ENCODE results near the gene TOR4A. TPM values are rescaled to one million over a fixed set of nuclear protein-coding genes. Genes with fewer than 3 reads are reported as not detected.
A peak's percentile ranks its signal among the peaks of the same experiment; 100 is the strongest.

Gene TOR4A
- total and polyA plus RNA-seq, 9 of the 15 experiments (the other 6 are each of a cell fraction or from before 2014, with no cell fraction given) = 3.9 to 49.2 (median 8.8) TPM

DNA sequence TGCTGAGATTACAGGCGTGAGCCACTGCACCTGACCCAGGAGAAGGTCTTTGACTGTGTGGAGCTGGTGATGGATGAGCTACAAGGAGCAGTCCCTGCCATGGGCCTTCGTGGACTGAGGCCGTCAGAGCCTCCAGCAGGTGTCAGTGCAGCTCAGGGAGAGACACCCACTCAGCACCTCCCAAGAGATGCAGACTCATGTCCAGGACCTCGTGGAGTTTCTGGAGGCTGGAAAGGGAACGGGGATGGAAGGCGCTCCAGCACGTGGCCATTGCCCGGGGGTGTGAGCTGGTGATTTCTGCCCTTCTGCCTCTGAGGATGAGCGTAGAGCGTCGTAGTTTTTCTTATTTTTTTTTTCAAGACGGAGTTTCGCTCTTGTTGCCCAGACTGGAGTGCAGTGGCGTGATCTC lies 9.5 kb downstream of the TOR4A start (continued):
- TF ChIP-seq, protein P1, sequence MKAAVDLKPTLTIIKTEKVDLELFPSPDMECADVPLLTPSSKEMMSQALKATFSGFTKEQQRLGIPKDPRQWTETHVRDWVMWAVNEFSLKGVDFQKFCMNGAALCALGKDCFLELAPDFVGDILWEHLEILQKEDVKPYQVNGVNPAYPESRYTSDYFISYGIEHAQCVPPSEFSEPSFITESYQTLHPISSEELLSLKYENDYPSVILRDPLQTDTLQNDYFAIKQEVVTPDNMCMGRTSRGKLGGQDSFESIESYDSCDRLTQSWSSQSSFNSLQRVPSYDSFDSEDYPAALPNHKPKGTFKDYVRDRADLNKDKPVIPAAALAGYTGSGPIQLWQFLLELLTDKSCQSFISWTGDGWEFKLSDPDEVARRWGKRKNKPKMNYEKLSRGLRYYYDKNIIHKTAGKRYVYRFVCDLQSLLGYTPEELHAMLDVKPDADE (conservative IDR thresholded peaks at IDR 0.05; ENCODE audit: control insufficient read depth, low read depth, low read length) = 0 out of 2 replicates have a peak, but pooled peaks have one; percentile 37
- 0 out of 2 replicates have a peak, but pooled peaks have one; percentile 7 for TF ChIP-seq KLF16 (IDR thresholded peaks at IDR 0.05)
- no peak for TF ChIP-seq SRSF1 (IDR thresholded peaks at IDR 0.05; ENCODE audit: low read depth, low read length)
- TF ChIP-seq CHD1 (IDR thresholded peaks at IDR 0.05; ENCODE audit: low read length) = no peak
- peak in 1 of 2 experiments; percentile 19; a peak in 1 of 4 replicates for TF ChIP-seq KDM1A (IDR thresholded peaks at IDR 0.05)
- TF ChIP-seq, protein P2, sequence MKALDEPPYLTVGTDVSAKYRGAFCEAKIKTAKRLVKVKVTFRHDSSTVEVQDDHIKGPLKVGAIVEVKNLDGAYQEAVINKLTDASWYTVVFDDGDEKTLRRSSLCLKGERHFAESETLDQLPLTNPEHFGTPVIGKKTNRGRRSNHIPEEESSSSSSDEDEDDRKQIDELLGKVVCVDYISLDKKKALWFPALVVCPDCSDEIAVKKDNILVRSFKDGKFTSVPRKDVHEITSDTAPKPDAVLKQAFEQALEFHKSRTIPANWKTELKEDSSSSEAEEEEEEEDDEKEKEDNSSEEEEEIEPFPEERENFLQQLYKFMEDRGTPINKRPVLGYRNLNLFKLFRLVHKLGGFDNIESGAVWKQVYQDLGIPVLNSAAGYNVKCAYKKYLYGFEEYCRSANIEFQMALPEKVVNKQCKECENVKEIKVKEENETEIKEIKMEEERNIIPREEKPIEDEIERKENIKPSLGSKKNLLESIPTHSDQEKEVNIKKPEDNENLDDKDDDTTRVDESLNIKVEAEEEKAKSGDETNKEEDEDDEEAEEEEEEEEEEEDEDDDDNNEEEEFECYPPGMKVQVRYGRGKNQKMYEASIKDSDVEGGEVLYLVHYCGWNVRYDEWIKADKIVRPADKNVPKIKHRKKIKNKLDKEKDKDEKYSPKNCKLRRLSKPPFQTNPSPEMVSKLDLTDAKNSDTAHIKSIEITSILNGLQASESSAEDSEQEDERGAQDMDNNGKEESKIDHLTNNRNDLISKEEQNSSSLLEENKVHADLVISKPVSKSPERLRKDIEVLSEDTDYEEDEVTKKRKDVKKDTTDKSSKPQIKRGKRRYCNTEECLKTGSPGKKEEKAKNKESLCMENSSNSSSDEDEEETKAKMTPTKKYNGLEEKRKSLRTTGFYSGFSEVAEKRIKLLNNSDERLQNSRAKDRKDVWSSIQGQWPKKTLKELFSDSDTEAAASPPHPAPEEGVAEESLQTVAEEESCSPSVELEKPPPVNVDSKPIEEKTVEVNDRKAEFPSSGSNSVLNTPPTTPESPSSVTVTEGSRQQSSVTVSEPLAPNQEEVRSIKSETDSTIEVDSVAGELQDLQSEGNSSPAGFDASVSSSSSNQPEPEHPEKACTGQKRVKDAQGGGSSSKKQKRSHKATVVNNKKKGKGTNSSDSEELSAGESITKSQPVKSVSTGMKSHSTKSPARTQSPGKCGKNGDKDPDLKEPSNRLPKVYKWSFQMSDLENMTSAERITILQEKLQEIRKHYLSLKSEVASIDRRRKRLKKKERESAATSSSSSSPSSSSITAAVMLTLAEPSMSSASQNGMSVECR (CRISPR knock-in tag; IDR thresholded peaks at IDR 0.05) = no peak
- no peak for TF ChIP-seq BRD4 (IDR thresholded peaks at IDR 0.05)
- no peak for TF ChIP-seq CXXC5 (CRISPR knock-in tag; IDR thresholded peaks at IDR 0.05)
- TF ChIP-seq CREB1 (IDR thresholded peaks at IDR 0.05) = no peak
- TF ChIP-seq CREB1 (CRISPR knock-in tag; IDR thresholded peaks at IDR 0.05) = peak; percentile 58; the same call in 1 of the 2 replicates
- peak; percentile 88 for TF ChIP-seq CTBP1 (IDR thresholded peaks at IDR 0.05; ENCODE audit: borderline replicate concordance)
- TF ChIP-seq RB1 (IDR thresholded peaks at IDR 0.05; ENCODE audit: low read depth) = 0 out of 2 replicates have a peak, but pooled peaks have one; percentile 55
- peak; percentile 98 for TF ChIP-seq L3MBTL2 (IDR thresholded peaks at IDR 0.05)
- TF ChIP-seq NBN (IDR thresholded peaks at IDR 0.05; ENCODE audit: low read depth) = peak; percentile 24; the same call in 1 of the 2 replicates
- TF ChIP-seq MAZ (CRISPR knock-in tag; conservative IDR thresholded peaks at IDR 0.05 in 1 of 2, IDR thresholded peaks at IDR 0.05 in 1 of 2) = peak in 1 of 2 experiments; percentile 50; a peak in 2 of 4 replicates
- TF ChIP-seq, protein P3, sequence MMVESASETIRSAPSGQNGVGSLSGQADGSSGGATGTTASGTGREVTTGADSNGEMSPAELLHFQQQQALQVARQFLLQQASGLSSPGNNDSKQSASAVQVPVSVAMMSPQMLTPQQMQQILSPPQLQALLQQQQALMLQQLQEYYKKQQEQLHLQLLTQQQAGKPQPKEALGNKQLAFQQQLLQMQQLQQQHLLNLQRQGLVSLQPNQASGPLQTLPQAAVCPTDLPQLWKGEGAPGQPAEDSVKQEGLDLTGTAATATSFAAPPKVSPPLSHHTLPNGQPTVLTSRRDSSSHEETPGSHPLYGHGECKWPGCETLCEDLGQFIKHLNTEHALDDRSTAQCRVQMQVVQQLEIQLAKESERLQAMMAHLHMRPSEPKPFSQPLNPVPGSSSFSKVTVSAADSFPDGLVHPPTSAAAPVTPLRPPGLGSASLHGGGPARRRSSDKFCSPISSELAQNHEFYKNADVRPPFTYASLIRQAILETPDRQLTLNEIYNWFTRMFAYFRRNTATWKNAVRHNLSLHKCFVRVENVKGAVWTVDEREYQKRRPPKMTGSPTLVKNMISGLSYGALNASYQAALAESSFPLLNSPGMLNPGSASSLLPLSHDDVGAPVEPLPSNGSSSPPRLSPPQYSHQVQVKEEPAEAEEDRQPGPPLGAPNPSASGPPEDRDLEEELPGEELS (CRISPR knock-in tag; IDR thresholded peaks at IDR 0.05; ENCODE audit: borderline replicate concordance) = no peak
- TF ChIP-seq HMGN3 (IDR thresholded peaks at IDR 0.05; ENCODE audit: borderline replicate concordance, extremely low read depth, insufficient read length, low read depth, low read length) = no peak
- peak; percentile 61 for TF ChIP-seq MAFG (tag; conservative IDR thresholded peaks at IDR 0.05)
- TF ChIP-seq FUS (optimal IDR thresholded peaks at IDR 0.05; ENCODE audit: low read depth, low read length) = no peak
- TF ChIP-seq SIN3A (IDR thresholded peaks at IDR 0.05; ENCODE audit: borderline replicate concordance in 2 of 2, control insufficient read depth in 1 of 2, low read depth in 2 of 2, low read length in 2 of 2) = peak in 1 of 2 experiments; percentile 78; a peak in 1 of 4 replicates
